Central memory CD8-positive, alpha-beta T cell (primary cell): ENCODE measurements around the gene PYDC2.

Experiments
- ATAC-seq: fragments of 150-1000 bp; cut with Tn5 transposase; replicated peaks from 2 replicates; pipeline ENCODE4 v1.10.0; 2022; ENCODE audit warnings: mild to moderate bottlenecking, moderate FRiP score, moderate number of reproducible peaks; ENCODE audit not compliant: poor library complexity, severe bottlenecking; ENCODE audit errors: extremely low read depth
- DNase-seq, 2 donors: peaks; one replicate each; pipeline ENCODE4 v3.0.0; 2021; ENCODE audit warnings: low spot score in 2 of 2
- H3K27ac Mint-ChIP-seq: one replicate; pipeline ENCODE4 v1.8.0; 2022; ENCODE audit warnings: low read depth, mild to moderate bottlenecking, moderate library complexity, mixed read lengths
- H3K27me3 Mint-ChIP-seq: one replicate; pipeline ENCODE4 v1.8.0; 2022; ENCODE audit warnings: mixed read lengths
- H3K36me3 Mint-ChIP-seq: one replicate; pipeline ENCODE4 v1.8.0; 2022; ENCODE audit warnings: mild to moderate bottlenecking, moderate library complexity, mixed read lengths; ENCODE audit not compliant: insufficient read depth
- H3K4me1 Mint-ChIP-seq: one replicate; pipeline ENCODE4 v1.8.0; 2022; ENCODE audit warnings: mixed read lengths
- H3K4me3 Mint-ChIP-seq: one replicate; pipeline ENCODE4 v1.8.0; 2022; ENCODE audit warnings: mild to moderate bottlenecking, moderate library complexity, mixed read lengths
- H3K9me3 Mint-ChIP-seq: one replicate; pipeline ENCODE4 v1.8.0; 2022; ENCODE audit warnings: mixed read lengths

PYDC2 gene

DNA sequence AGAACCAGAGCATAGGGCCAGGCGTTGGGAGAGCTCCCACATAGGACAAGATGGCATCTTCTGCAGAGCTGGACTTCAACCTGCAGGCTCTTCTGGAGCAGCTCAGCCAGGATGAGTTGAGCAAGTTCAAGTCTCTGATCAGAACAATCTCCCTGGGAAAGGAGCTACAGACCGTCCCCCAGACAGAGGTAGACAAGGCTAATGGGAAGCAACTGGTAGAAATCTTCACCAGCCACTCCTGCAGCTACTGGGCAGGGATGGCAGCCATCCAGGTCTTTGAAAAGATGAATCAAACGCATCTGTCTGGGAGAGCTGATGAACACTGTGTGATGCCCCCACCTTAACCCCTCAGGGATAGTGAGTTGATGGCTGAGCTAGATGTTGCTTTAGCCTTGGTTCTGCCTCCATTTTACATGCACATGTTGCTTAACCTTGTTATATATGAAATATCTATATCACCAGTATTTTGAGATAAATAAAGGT lies at the start of gene PYDC2:
TSS of gene PYDC2 (plus strand) at position 51 of the 483 bp plus-strand sequence. CDS start at position 51, 0 bp downstream.
- no peaks in the 10 kb centered on the region for H3K4me1 Mint-ChIP-seq
- no peaks in the 10 kb centered on the region for H3K27me3 Mint-ChIP-seq
- H3K36me3 Mint-ChIP-seq: no peaks in the 10 kb centered on the region
- no peak within 1 kb of the TSS for H3K4me3 Mint-ChIP-seq
- H3K27ac Mint-ChIP-seq: no peak within 1 kb of the TSS
- no peak for ATAC-seq
- no peak for DNase-seq
- peaks cover 5% of the 10 kb centered on the region for H3K9me3 Mint-ChIP-seq

DNA sequence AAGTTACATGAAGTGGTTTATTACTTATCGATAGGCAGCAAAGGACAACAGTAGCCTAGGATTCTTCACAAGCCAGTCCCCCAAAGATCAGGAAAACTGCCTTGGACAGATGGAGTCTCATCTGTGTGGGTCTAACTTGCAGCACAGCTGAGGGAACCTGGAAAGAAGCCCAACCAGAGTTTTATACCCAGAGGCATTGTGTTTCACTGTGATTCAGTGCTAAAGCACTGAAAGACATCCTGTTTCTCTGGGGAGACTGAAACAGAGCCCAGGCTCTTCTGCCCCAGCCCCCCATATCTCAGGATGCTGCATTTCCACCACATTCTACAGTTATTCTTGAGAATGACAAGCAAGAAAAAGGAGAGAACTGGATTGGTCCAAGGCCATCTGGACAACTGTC lies 48.2 kb upstream of the PYDC2 start:
- ATAC-seq: no peak
- Mint-ChIP-seq H3K4me1 (no peaks in the 10 kb centered on the region), H3K4me3 (no peak overlapping the region), H3K36me3 (peaks cover 1% of the 10 kb centered on the region), H3K27me3 (no peaks in the 10 kb centered on the region), H3K9me3 (peaks cover 9% of the 10 kb centered on the region), H3K27ac (no peak overlapping the region)
- no peak for DNase-seq

DNA sequence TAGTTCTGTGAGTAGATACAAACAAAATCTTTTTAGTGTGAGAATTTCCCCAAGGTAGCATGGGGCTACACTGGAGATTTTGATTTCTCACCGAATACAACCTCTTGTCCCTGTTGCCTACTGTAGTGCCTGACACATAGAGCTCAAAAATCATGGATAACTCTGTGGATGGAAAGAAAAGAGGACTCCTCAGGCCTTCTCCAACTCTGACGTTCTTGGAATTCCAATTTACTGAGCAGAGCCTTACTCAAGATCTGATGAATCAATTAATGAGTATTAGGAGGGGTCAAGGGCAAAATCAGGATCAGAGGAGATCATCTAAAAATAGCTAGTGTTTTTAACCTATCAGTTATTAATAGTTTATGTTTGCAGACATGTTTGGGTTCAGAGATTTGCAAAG lies 46.7 kb upstream of the PYDC2 start:
- Mint-ChIP-seq H3K27ac (no peak overlapping the region), H3K4me1 (no peaks in the 10 kb centered on the region), H3K36me3 (peaks cover 1% of the 10 kb centered on the region), H3K9me3 (peaks cover 9% of the 10 kb centered on the region), H3K4me3 (no peak overlapping the region), H3K27me3 (no peaks in the 10 kb centered on the region)
- DNase-seq (no peak), ATAC-seq (no peak)

DNA sequence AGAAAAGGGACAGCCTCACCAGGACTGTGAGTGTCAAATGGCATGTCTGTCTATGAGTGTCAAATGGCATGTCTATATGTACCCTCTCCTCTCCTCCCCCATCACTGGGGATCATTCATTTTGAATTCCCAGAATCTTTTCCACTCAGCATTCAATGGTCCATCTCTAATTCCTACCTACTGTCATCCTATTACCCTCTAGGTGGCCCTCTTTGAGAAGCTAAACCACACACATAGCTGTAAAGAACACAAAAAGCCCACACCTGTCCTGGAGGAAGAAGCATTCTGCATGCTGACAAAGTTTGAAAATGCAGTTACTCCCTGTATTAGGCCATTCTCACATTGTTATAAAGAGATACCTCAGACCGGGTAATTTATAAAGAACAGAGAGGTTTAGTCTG lies 46.2 kb upstream of the PYDC2 start:
- no peak overlapping the region for H3K27ac Mint-ChIP-seq
- ATAC-seq (no peak), DNase-seq (no peak)
- H3K4me1 Mint-ChIP-seq: no peaks in the 10 kb centered on the region
- peaks cover 1% of the 10 kb centered on the region for H3K36me3 Mint-ChIP-seq
- no peaks in the 10 kb centered on the region for H3K27me3 Mint-ChIP-seq
- no peak overlapping the region for H3K4me3 Mint-ChIP-seq
- H3K9me3 Mint-ChIP-seq: peaks cover 9% of the 10 kb centered on the region

DNA sequence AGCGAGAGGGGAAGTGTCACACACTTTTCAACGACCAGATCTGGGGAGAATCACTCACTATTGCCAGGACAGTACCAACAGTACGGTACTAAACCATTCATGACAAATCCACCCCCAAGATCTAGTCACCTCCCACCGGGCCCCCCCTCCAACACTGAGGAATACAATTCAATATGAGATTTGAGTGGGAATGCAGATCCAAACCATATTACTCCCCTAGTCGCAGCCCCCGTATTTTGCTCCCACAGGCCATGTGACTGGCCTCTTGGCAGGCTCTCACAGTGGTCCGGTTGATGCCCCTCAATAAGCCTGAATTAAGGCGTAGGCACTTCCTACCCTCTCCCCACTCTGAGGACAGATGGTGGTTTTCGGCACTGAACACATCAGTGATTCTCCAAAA lies 45.4 kb upstream of the PYDC2 start:
- ATAC-seq: no peak
- no peaks in the 10 kb centered on the region for H3K4me1 Mint-ChIP-seq
- no peak overlapping the region for H3K4me3 Mint-ChIP-seq
- no peaks in the 10 kb centered on the region for H3K27me3 Mint-ChIP-seq
- H3K27ac Mint-ChIP-seq: no peak overlapping the region
- DNase-seq: no peak
- peaks cover 14% of the 10 kb centered on the region for H3K9me3 Mint-ChIP-seq
- peaks cover 1% of the 10 kb centered on the region for H3K36me3 Mint-ChIP-seq

DNA sequence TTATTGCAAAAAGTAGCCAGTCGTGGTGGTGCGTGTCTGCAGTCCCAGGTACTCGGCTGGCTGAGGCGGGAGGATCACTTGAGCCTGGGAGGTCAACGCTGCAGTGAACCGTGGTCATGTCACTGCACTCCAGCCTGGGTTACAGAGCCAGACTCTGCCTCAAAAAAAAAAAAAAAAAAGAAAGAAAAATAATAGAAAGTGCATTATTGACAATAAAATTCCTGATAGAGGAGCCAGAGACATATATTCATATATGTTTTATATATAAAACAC lies 43.6 kb upstream of the PYDC2 start:
- no peak for DNase-seq
- ATAC-seq: no peak
- Mint-ChIP-seq H3K36me3 (peaks cover 1% of the 10 kb centered on the region), H3K4me3 (no peak overlapping the region), H3K4me1 (no peaks in the 10 kb centered on the region), H3K9me3 (peaks cover 8% of the 10 kb centered on the region), H3K27ac (no peak overlapping the region), H3K27me3 (no peaks in the 10 kb centered on the region)

DNA sequence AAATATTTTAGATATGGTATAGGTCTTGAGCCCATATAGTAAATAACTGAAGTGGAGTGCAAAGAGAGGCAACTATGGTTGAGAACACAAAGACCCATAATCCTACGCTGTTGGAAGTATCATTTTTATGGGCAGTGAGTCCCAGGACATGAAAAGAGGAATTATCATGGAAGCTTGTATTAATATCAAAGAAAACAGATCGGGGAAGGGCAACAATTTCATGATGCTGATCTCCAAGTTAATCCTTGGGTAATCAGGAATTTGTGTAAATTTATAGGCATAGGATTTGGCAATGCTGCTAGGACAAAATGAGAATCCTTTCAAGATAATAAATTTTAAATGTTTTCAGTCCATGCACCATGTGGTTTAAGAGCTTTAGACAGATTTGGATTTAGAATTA lies 40.2 kb upstream of the PYDC2 start:
- Mint-ChIP-seq H3K9me3 (peaks cover 8% of the 10 kb centered on the region), H3K36me3 (peaks cover 1% of the 10 kb centered on the region), H3K27ac (no peak overlapping the region), H3K4me3 (no peak overlapping the region), H3K4me1 (no peaks in the 10 kb centered on the region), H3K27me3 (no peaks in the 10 kb centered on the region)
- no peak for ATAC-seq
- DNase-seq: no peak

DNA sequence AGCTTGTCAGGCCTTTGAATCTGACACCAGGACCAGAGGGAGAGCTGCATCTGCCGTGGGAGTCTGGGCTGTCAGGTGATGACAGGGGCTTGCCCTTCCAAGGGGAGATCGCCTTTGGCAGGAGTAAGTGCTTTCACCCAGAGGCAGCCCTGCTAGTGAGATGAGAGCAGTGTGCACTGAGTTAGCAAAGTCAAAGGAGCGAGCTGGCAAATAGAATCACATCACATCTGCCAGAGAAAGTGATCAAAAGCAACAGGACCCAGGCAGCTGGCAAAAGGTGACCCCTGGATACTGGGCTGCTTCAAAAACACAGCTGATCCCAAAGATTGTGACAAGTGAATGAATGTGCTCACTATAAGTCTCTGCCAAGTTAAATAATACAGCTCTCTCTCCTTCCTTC lies 36.1 kb upstream of the PYDC2 start:
- Mint-ChIP-seq H3K4me3 (no peak overlapping the region), H3K27me3 (no peaks in the 10 kb centered on the region), H3K4me1 (no peaks in the 10 kb centered on the region), H3K27ac (no peak overlapping the region), H3K36me3 (no peaks in the 10 kb centered on the region), H3K9me3 (peaks cover 18% of the 10 kb centered on the region)
- DNase-seq (no peak), ATAC-seq (no peak)

DNA sequence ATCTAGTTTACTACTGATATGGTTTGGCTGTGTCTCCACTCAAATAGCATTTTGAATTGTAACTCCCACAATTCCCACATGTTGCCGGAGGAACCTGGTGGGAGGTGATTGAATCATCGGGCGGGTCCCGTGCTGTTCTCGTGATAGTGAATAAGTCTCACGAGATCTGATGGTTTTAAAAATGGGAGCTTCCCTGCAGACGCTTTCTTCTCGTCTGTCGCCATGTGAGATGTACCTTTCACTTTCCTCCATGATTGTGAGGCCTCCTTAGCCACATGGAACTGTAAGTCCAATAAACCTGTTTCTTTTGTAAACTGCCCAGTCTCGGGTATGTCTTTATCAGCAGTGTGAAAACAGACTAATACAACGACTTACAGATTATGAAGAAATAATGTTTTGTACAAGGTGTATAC lies 35.6 kb upstream of the PYDC2 start:
- no peaks in the 10 kb centered on the region for H3K36me3 Mint-ChIP-seq
- ATAC-seq (no peak), DNase-seq (no peak)
- no peaks in the 10 kb centered on the region for H3K27me3 Mint-ChIP-seq
- H3K9me3 Mint-ChIP-seq: peaks cover 17% of the 10 kb centered on the region
- no peak overlapping the region for H3K27ac Mint-ChIP-seq
- H3K4me3 Mint-ChIP-seq: no peak overlapping the region
- no peaks in the 10 kb centered on the region for H3K4me1 Mint-ChIP-seq

DNA sequence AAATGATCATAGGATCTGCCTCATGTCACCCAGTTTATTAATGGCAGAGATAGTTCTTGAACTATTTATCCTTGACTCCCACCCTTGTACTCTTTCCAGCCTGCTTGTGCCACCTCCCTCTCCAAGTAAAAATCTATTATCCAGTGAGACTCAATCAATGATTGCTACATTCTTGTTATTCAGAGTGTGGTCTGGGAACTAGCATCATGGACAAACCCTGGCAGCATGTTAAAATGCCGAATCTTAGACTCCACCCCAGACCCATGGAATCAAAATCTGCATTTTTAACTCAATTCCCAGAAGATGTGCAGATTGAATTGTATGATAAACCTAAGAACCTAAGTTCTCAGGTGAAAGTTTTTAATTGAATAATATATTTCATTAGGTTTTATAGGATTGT lies 34.7 kb upstream of the PYDC2 start:
- H3K36me3 Mint-ChIP-seq: no peaks in the 10 kb centered on the region
- DNase-seq: no peak
- H3K4me3 Mint-ChIP-seq: no peak overlapping the region
- no peak overlapping the region for H3K27ac Mint-ChIP-seq
- ATAC-seq: no peak
- H3K27me3 Mint-ChIP-seq: no peaks in the 10 kb centered on the region
- peaks cover 20% of the 10 kb centered on the region for H3K9me3 Mint-ChIP-seq
- H3K4me1 Mint-ChIP-seq: no peaks in the 10 kb centered on the region

DNA sequence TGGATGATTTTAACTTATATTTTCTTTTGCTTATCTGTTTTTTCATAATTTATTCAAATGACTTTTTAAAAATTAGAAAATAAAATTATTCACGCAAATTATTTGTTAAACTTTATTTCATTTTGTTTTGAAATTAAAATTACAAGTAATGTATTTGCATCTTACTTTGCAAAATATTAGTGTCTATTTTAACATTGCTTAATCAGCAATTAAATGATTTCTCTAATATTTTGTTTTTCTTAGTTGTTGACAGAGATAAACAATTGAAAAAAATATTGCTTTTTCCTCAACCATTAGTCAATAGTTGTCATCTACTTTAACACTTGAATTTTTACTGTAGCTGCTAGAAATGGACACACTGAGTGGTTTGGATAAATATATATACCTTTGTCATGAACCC lies 32.8 kb upstream of the PYDC2 start:
- no peak for ATAC-seq
- no peaks in the 10 kb centered on the region for H3K4me1 Mint-ChIP-seq
- no peak overlapping the region for H3K4me3 Mint-ChIP-seq
- DNase-seq: no peak
- no peaks in the 10 kb centered on the region for H3K27me3 Mint-ChIP-seq
- H3K9me3 Mint-ChIP-seq: peaks cover 23% of the 10 kb centered on the region
- no peak overlapping the region for H3K27ac Mint-ChIP-seq
- no peaks in the 10 kb centered on the region for H3K36me3 Mint-ChIP-seq

DNA sequence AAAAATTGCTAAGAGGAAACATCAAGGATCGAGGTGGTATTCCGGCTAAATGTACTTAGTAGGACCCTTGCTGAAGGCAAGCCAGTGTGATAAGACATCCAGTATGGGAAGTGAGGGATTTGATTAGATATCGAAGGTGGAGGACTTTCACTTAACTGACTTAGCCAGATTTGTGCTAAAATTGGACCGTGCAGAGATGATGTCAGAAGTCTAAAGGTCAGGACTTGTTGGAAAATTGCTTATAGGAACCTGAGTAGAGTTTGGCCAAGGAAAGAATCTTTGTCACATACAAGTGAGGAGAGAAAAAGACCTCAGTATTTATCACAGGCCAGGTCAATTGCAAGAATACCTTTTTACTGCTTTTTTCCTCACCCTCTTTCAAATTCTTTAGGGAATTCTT lies 30.9 kb upstream of the PYDC2 start:
- H3K9me3 Mint-ChIP-seq: peaks cover 23% of the 10 kb centered on the region
- no peak for ATAC-seq
- DNase-seq: no peak
- no peaks in the 10 kb centered on the region for H3K4me1 Mint-ChIP-seq
- H3K27ac Mint-ChIP-seq: no peak overlapping the region
- H3K36me3 Mint-ChIP-seq: no peaks in the 10 kb centered on the region
- no peaks in the 10 kb centered on the region for H3K27me3 Mint-ChIP-seq
- H3K4me3 Mint-ChIP-seq: no peak overlapping the region

DNA sequence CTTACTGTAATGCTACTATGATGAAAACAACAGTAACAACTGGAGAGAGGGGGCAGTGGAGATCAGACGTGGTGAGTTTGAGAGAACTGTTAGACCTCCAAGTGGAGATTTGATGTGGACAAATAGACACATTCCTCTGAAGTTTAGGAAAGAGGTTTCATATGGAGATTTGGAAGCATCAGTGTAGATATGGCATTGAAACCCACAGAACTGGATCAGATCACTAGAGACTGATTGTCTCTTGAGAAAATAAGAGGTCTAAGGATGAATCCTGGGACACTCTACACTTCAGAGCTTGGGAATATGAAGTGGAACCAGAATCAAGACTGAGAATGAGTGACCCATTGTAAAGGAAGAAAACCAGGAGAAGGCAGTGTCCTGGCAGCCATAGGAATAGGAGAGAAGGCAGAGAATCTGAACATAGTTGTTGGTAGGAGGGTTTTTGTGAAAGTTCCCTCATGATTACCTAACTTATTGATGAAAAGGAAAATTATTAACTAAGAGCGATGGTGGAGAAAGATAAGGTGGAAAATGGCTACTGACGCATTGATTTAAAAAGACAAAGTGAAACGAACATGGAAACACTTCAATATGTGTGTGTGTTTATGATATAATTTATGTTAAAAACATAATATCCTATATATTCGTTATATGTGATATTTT lies 29.7 kb upstream of the PYDC2 start:
- Mint-ChIP-seq H3K4me1 (no peaks in the 10 kb centered on the region), H3K36me3 (no peaks in the 10 kb centered on the region), H3K9me3 (peaks cover 29% of the 10 kb centered on the region), H3K27me3 (no peaks in the 10 kb centered on the region), H3K27ac (no peak overlapping the region), H3K4me3 (no peak overlapping the region)
- ATAC-seq (no peak), DNase-seq (no peak)

DNA sequence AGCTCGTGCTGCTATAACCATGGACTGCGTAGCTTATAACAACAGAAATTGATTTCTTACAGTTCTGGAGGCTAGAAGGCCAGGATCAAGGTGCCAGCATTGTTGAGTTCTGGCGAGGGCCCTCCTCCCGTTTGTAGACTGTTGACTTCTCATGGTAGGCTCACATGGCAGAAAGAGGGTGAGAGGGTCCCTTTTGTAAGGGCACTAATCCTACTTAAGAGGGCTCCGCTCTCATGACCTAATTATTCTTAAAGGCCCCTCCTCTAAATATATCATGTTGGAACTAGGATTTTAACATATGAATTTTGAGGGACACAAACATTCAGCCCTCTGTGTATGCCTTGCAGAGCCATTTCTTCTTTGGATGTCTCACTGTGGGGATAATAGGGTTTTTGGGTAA lies 28.8 kb upstream of the PYDC2 start:
- DNase-seq: no peak
- ATAC-seq: no peak
- Mint-ChIP-seq H3K4me1 (no peaks in the 10 kb centered on the region), H3K4me3 (no peak overlapping the region), H3K36me3 (no peaks in the 10 kb centered on the region), H3K9me3 (peaks cover 26% of the 10 kb centered on the region), H3K27ac (no peak overlapping the region), H3K27me3 (no peaks in the 10 kb centered on the region)
